Subcutaneous adipose tissue (tissue), 4 donors: ENCODE results near the gene TMC1. TPM values are rescaled to one million over a fixed set of nuclear protein-coding genes. Genes with fewer than 3 reads are reported as not detected.

Source experiments
- total RNA-seq, 4 donors: library from RNA; depleted of rRNA; stranded (reverse); fragments of >200 nt; gene quantifications; one replicate each; pipeline ENCODE4 v1.1.0, GENCODE V29; 2016
- TF ChIP-seq, protein P1 (sequence below): fragments of 450-650 bp; IDR thresholded peaks from one replicate; pipeline ENCODE4 v1.5.1; 2016; ENCODE audit warnings: low read depth, mild to moderate bottlenecking, control low read depth, antibody characterized with exemption, moderate library complexity

TMC1 gene
- total RNA-seq, 4 donors from 2014 or later: 0.17 to 3.6 TPM; not detected in 2

GRCh38 chr9:72809586-72809985 is 288.2 kb downstream of the TMC1 start:
- TF ChIP-seq, protein P1, sequence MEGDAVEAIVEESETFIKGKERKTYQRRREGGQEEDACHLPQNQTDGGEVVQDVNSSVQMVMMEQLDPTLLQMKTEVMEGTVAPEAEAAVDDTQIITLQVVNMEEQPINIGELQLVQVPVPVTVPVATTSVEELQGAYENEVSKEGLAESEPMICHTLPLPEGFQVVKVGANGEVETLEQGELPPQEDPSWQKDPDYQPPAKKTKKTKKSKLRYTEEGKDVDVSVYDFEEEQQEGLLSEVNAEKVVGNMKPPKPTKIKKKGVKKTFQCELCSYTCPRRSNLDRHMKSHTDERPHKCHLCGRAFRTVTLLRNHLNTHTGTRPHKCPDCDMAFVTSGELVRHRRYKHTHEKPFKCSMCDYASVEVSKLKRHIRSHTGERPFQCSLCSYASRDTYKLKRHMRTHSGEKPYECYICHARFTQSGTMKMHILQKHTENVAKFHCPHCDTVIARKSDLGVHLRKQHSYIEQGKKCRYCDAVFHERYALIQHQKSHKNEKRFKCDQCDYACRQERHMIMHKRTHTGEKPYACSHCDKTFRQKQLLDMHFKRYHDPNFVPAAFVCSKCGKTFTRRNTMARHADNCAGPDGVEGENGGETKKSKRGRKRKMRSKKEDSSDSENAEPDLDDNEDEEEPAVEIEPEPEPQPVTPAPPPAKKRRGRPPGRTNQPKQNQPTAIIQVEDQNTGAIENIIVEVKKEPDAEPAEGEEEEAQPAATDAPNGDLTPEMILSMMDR: no peak

- TF ChIP-seq, protein P1: no peak
These were observed 291.2 kb downstream of the TMC1 start for GRCh38 chr9:72812559-72813111.

DNA sequence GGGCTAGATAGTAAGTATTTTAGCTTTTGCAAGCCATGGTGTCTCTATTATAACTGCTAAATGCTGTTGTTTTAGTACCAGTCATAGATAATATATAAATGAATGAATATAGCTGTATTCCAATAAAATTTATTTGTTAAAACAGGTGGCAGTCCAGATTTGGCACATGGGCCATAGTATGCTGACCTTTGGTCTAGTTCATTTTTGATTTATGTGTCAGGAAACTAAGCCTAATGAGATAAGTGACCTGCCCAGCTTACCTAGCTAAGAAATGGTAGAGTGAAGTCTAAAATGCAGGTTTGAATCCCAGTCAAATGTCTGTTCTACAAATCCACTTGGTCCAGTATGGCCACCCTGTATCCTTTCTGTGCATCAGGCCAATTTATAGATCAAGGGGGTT is 292.1 kb downstream of the TMC1 start:
- TF ChIP-seq, protein P1: no peak

DNA sequence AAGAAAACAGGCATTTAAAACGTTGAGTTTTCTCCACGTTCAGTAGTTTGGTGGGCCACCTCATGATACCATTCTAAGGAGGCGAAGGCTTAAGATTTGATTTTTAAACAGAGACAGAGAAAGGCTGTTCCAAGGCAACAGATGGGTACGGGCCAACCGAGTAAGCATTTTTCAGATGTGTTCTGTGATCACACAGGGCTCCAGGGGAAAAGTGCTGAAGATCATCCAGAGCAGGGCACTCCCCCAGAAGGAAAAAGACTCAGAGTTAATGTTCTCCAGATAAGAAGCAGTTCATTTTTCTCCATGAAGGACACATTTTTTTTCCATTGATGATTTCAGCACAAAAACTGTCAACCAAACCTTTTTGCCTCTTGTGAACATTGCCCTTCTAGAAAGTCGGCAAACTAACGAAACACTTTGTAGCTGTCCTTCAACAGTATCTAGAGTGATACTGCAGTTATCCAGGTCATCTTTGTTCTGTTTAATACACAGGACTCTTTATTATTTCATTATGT is 292.7 kb downstream of the TMC1 start:
- TF ChIP-seq, protein P1: no peak

- TF ChIP-seq, protein P1: no peak
These were observed 295.3 kb downstream of the TMC1 start for GRCh38 chr9:72816666-72817065.

DNA sequence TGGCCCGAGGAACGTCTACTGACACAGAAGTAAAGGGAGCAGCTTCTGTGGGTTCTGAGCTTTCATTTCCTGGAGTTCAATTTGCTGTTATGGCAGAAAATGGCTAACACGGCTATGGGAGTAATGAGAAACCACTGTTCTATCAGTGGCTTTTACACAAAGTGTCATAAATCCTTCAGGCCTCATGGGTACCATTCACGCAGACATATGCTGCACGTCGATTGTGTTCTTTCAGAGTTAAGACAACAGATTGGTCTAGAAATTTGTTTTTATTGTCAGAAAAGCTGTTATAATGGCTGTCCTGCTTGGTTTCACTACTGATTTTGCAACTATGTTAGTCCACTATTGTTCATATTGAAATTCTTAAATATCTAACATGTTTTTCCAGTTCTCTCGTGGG is 296.0 kb downstream of the TMC1 start:
- TF ChIP-seq, protein P1: no peak

- TF ChIP-seq, protein P1: no peak
These were observed 297.0 kb downstream of the TMC1 start for GRCh38 chr9:72818385-72818784.
